GM13976 (cell line): Measurements from ENCODE around the gene TMEM51.

Experiments
- DNase-seq: peaks from one replicate; pipeline ENCODE4 v3.0.0; 2012; ENCODE audit warnings: low spot score
- CTCF ChIP-seq: IDR thresholded peaks from 2 replicates; pipeline ENCODE4 v1.5.1; 2012; ENCODE audit warnings: borderline replicate concordance, mild to moderate bottlenecking; ENCODE audit not compliant: insufficient read depth; ENCODE audit errors: extremely low read depth, missing control alignments, control extremely low read depth
- in situ Hi-C: fragments of 300-500 bp; cut with MboI; formaldehyde crosslinking; loops from one replicate; pipeline ENCODE4 v1.12.0; 2022; ENCODE audit warnings: low sequenced_read_pairs, mixed read lengths, inconsistent platforms; ENCODE audit not compliant: unreplicated experiment

TMEM51 gene

DNA sequence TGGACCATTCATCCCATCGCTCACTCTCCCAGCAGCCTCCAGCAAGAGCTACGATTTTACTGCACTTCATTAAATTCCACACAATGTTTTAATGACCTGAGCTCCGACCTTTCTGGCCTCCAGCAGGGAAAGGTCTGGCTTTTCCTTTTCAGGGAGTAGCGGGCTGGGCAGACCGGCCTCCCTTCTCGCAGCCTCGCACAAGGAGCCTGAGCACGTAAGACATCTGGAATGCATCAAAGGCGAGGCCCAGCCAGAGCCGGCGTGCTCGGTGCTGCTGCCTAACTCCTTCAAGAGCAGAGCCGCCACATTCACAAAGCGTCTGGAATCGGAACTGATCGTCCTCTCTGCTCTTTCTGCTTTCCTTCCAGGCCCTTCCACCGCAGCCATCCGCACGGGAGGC lies 61.0 kb downstream of the TMEM51 start:
- DNase-seq = no peak
- in situ Hi-C loops = no loop called here

DNA sequence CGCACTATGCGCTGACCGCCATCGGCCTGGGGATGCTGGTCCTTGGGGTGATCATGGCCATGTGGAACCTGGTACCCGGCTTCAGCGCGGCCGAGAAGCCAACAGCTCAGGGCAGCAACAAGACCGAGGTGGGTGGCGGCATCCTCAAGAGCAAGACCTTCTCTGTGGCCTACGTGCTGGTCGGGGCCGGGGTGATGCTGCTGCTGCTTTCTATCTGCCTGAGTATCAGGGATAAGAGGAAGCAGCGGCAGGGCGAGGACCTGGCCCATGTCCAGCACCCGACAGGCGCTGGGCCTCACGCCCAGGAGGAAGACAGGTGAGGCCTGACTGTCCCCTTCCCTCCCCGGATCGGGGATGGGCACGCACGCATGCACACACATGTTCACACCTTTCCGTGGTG lies 61.6 kb downstream of the TMEM51 start:
- DNase-seq = no peak
- TF ChIP-seq CTCF = no peak
- in situ Hi-C loops = no loop called here

More for the DNA sequence above, 61.0 kb downstream of the TMEM51 start:
- no peak for TF ChIP-seq CTCF

DNA sequence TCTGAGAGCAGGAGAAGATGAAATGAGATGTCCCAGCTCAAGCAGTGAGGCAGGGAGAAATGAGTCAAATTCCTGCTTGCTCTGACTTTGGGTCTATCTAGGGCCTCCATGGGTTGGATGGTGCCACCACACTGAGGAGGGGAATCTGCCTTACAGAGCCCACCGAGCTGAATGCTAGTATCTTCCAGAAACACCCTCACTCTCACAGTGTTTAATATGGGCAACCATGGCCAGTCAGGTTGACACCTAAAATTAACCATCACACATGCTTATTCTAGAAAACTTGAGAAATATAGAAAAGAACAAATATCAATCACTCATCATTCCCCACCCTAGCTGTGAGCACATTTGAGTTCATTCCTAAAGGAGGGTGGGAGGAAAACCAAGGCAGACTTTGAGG lies 64.1 kb downstream of the TMEM51 start:
- no peak for TF ChIP-seq CTCF
- in situ Hi-C loops = no loop called here
- no peak for DNase-seq

DNA sequence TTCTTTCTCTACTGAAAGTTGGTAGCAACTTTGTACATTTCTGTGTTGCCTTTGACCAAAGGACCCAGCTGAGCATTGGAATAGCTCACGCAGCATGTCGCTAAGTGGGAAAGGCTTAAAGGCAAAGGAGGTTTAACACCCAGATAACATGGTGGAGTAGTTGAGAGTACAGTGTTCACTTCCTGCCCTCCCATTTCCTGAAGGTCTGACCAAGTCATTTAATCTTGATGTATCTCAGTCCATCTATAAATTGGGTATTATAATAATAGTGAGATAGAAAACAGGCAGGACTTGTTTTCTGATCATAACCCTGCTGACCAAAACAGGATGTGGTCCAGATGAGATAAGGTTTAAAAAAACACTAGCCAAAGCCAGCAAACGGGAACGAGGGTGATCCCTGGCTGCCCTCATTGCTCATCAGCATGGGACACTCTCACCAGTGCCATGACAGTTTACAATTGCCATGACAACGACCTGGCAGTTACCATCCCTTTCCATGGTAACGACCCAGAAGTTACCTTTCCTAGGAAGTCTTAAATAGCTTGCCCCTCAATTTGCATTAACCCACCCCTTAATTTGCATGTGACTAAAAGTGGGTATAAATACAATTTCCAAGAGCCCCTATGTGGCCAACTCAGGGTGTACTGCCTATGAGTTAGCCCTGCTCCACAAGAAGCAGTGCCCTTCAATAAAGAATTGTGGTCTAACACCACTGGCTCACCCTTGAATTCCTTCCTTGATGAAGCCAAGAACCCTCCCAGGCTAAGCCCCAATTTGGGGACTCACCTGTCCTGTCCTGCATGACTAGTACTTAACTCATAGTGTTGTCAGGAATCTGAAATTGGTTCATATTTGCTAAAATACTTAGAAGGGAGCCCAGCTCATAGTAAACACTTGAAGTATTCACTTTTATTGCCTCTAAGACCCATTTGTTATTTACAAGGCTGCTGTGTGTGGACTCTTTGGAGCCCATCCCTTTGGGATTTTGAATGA lies 65.0 kb downstream of the TMEM51 start:
- DNase-seq = no peak
- in situ Hi-C loops = no loop called here
- no peak for TF ChIP-seq CTCF

DNA sequence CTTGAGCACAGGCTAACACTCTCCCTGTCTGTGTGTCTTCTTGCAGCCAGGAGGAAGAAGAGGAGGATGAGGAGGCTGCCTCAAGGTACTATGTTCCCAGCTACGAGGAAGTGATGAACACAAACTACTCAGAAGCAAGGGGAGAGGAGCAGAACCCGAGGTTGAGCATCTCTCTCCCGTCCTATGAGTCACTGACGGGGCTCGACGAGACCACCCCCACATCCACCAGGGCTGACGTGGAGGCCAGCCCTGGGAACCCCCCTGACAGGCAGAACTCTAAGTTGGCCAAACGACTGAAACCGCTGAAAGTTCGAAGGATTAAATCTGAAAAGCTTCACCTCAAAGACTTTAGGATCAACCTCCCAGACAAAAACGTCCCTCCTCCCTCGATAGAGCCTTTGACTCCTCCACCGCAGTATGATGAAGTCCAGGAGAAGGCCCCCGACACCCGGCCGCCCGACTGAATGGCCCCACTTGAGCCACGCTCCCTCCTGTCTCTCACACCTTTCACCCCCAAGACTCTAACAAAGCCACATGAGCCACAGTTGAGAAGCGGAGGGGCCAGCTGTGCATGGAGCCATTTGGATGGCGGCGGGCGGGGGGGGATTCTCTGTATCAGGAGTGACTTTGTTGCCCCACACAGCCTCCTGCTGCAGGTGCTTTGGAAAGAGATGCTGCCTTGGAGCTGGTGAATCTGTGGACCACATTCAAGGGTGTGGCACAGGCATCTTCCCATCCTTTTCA lies 65.9 kb downstream of the TMEM51 start:
- in situ Hi-C loops = no loop called here
- no peak for DNase-seq
- TF ChIP-seq CTCF = no peak

DNA sequence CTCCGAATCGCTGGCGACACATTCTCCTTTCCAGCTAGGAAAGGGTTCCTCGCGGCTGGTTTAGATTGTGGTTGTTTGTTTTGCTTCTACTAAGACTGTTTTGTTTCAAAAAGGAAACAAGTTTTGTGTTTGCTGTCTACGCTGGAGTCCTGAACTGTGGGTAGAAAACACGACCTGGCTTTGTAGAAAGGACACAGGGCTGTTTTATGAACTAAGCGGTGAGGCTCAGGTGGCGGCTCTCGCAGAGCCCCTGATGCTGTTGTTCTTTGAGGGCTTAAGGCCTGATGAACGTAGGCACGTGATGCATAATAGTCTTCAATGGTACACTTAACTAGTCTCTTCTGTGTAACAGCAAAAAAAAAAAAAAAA lies 66.5 kb downstream of the TMEM51 start:
- TF ChIP-seq CTCF = no peak
- no peak for DNase-seq
- in situ Hi-C loops = no loop called here
